HG03354 (cell line): ENCODE measurements around the gene GDAP1L1.
"Not testable (repeated sequence)": the region's sequence is repeated elsewhere in the genome, so short reads cannot be mapped to it uniquely, and the experiment has no call there.

Experiments used
- ATAC-seq: cut with Tn5 transposase; IDR thresholded peaks from one replicate; pipeline ENCODE4 v1.9.1; 2021; ENCODE audit warnings: mild to moderate bottlenecking; ENCODE audit not compliant: unreplicated experiment, poor library complexity, severe bottlenecking

GDAP1L1 gene

DNA sequence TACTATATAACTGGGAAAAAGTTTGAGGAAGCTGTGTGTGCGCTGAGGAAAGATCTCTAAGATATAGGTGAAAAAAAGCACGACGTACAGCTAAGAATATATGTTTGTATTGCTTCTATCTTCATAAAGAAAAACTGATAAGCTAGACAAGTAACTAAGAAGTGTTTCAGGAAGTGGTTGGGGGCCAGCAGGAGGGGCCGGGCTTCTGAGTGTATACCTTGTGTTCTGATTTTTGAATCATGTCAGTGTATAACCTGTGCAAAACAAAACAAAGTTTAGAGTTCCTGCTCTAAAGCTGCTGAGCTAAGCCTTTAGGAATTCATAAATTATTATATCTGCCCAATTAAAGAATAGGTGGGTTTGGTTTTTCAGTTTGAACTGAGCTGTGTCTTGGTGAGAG is 28.7 kb upstream of the GDAP1L1 start:
- no peak for ATAC-seq

DNA sequence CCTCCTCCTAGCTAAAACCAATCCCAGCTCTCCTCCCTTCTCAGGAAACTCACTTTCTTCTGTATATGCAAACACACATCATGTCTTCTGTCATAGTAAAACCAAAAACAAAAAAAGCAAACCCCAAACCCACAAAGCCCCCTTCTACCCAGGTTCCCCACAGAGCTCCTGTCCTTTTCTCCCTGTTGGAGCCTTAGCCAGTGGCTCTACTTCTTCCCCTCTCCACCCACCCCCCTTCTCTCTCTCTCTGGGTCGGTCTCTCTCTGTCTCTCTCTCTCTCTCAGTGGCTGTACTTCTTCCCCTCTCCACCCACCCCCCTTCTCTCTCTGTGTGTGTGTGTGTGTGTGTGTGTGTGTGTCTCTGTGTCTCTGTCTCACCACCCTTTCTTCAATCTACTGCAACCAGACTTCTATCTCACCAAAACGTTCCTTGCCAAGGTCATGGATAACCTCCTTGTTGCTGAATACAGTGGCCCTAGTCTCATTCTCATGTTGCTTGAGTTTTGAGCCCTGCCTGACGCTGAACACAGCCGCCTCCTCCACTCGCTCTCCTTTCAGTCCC is 27.9 kb upstream of the GDAP1L1 start:
- ATAC-seq: no peak

DNA sequence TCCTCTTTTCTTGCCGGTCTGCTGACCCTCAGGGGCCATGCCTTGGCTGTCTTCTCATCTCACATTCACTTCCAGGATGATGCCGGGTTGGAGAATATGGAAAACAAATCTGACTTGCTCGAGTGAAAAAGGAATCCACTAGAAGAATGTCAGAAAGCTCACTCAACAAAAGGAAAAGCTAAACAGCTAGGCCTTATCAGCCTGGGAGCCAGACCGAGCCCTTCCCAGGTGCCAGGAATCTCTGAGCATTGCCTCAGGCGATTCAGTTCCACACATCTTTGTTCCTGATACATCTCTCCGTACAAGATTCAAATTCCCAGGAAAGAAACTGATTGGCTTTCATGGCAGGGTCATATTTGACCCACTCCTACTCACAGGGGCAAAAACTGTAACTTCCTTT is 27.3 kb upstream of the GDAP1L1 start:
- no peak for ATAC-seq

DNA sequence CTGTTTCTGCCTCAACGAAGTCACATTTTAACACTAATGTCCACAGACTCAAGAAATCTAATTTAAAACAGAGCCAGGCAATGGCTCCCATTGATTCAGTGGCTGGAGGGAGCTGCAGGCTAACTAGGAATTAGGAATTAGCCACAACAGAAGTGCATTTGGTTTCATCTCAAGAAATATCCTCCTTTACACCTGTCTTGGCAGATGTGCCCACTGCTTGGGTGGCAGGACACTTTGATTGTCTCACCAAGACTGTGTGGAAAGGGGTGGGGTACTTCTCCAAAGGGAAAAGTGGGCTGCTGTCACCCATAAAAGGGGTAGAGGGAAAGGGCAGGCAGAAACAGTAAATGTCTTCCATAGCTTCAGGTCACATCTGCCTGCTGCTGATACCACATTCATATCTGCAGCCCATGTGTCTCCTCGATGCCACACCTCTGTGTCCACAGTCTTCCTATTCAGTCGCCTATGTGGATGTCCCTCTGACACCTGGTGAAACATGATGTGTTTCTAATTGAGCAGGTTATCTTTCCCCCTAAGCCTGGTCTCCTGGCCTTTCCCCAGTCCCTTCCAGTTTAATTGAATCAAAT is 25.6 kb upstream of the GDAP1L1 start:
- ATAC-seq: no peak

DNA sequence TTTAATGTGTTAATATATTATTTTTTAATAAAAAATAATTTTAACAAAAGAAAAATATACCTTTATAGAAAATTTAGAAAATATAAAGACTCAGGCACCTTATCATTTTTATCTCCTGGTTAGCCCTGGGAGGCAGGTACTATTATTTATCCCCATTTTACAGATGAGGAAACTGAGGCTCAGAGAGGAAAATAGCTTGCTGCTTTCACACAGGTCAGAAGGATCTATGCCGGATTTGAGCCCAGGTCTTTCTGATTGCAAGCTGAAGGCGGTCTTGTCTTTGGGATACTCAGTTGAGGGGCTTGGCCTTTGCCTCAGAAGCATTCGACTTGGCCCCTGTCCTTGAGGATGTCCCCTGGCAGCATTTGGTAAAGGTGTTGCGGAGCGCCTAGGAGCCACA is 25.1 kb upstream of the GDAP1L1 start:
- no peak for ATAC-seq

DNA sequence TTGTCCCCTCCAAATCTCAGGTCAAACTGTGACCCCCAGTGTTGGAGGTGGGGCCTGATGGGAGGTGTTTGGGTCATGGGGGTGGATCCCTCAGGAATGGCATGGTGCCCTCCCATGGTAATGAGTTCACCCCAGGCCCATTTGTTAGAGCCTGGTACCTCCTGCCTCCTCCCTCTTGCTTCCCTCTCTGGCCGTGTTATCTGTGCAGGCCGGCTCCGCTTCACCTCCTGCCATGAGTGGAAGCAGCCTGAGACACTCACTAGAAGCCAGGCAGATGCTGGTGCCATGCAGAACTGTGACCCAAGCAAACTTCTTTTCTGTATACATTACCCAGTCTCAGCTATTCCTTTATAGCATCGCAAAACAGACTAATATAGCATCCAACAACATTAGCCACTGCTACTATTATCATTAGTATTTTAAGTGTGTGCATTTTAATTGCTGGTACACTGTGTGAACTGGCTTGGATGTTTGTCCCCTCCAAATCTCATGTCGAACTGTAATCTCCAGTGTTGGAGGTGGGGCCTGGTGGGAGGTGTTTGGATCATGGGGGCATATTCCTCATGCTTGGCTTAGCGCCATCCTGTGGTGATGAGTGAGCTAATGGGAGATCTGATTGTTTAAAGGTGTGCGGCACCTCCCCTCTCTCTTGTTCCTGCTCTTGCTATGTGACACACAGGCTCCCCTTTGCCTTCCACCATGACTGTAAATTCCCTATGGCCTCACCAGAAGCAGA is 24.3 kb upstream of the GDAP1L1 start:
- ATAC-seq: no peak

DNA sequence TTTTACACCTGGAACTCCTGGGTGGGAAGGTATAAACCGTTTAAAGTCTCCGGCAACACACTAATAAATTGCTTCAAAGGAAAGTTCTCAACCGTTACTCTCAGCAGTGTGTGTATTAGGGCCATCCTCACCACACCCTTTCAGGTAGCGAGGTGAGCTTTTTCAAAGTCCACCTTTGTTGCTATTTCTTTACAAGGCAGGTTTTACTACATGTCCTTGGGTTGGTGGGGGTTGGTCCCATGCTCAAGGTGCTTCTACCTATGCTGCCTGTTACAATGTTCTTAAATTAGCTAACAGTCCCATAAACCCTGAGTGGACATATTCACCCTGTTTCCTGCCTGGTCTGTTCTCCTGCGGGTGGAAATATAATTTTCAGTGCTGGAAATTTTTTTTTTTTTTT is 23.4 kb upstream of the GDAP1L1 start:
- ATAC-seq: no peak

DNA sequence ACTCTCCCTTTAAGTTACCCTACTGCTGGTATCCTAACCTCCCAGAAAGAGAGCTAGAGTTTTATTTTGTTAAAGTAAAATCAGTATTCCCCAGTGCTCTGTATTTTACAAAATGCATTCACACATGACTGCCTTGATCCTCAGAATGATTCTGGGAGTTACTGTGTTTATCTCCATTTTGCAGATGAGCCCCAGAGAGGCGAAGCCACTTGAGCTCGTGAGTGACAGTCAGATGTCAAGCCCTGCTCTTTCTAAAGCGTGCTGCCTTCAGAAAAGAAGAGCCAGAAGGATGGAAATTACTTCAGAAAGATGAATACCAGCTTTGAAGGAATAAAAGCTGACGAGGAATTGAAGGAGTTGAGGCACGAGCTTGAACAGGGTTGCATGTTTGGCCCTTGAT is 22.5 kb upstream of the GDAP1L1 start:
- no peak for ATAC-seq

DNA sequence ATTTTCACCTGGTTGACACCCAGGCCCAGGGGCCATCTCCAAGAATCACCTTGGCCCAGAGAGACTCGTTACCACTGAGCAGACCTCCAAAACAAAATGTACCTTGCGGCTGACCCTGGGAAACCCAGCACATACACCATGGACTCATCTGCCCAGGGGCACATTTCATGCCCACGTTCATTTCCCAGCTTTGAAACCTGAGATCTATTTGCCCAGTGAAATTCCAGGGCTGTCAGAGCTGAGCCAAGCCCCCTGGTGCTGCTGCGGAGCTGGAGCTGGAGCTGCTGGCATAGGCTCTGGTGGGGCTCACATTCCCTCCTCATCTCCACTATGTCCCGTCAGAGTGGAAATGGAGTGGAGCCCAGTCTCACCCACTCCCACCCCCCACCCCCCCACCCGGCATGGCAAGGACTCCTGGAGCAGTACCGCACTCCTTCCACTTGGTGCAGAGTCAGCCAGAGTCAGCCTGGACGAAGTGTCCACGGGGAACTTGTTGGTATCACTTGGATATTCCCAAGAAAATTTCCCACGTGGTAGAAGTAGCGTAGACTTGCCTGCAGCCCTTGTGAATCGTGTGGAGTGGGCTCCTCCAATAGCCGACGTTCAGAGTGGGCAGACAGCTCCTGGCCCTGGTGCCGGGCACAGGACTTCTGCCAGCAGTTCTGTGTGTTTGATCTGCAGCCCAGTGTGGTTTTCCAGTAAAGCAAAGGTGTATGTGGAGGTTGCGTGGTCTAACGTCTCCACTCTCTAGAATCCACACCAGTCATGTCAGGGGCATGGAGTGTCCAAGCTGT is 18.4 kb upstream of the GDAP1L1 start:
- no peak for ATAC-seq

DNA sequence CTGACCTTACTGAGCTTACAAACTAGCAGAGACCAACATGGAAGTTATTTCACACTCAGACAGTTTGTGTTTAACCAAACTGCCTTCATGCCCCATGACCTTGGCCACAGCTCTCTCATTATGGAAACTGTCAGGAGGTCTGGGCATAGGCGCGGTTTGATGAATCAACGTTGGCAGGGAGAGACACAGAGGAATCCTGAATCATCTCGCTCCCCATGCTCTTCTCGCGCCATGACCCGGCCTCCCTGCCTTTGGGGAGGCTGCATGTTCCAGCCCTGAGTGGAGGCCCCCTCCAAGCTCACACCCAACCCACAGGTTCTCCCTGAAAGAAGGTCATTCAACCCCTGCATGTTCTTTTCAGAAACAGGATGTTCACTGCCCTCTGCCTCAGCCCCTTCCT is 15.9 kb upstream of the GDAP1L1 start:
- no peak for ATAC-seq

DNA sequence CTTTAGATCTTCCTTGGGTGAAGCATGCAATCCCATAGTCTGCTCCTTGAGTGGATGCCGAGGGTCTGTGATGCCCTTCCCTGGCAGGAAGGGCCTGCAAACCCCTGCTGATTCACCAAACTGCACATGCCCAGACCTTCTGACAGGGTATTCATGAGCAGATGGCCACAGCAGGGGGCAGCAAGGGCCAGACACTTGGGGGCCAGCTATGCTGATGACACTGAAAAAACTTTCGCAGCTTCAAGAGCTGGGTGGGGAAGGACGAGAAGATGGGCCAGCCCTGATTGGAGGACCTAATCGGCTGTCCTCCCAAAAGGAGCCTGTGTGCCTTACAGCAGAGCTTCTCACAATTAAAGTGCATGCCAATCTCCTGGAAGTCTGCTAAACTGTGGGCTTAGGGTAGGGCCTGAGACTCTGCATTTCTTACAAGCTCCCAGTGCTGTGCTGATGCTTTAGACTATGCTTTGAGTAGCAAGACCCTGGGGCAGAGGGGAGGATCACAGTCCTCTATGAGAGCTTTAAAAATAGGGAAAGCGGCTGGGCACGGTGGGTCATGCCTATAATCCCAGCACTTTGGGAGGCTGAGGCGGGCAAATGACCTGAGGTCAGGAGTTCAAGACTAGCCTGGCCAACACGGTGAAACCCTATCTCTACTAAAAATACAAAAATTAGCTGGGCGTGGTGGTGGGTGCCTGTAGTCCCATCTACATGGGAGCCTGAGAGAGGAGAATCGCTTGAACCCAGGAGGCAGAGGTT is 15.2 kb upstream of the GDAP1L1 start:
- no peak for ATAC-seq

DNA sequence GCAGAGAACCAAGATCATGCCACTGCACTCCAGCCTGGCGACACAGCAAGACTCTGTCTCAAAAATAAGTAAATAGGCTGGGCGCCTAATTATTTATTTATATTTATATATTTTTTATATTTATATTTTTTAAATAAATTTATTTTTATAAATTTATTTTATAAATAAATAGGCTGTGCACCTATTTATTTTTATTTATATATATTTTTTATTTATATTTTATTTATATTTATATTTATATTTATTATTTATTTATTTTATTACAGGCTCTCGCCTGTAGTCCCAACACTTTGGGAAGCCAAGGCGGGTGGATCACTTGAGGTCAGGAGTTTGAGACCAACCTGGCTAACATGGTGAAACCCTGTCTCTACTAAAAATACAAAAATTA is 14.6 kb upstream of the GDAP1L1 start:
- ATAC-seq: not testable (repeated sequence)

DNA sequence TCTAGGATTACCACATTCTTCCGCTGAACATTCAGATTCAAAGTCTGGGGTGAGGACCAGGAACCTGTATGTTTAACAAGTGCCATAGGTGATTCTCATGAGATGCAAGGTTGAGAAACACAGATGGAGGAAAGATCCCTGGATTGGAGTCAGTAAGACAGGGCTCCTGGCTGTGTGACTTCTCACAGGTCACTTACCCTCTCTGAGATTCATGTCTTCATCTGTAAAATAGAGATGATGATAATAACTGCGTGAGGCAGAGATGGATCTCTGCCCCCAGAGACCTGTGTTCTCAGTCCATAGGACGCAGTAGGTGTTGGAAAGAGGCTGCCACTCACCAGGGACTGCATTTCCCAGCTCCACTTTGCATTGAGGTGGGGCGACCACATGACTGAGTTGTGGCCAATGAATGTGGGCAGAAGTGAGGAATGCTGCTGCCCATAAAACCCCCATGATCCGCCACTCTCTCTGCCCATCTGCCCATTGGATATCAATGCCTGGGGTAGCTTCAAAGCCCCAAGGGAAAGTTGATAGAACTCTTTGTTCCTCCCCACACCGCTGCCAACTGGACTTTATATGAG is 13.6 kb upstream of the GDAP1L1 start:
- ATAC-seq: no peak

DNA sequence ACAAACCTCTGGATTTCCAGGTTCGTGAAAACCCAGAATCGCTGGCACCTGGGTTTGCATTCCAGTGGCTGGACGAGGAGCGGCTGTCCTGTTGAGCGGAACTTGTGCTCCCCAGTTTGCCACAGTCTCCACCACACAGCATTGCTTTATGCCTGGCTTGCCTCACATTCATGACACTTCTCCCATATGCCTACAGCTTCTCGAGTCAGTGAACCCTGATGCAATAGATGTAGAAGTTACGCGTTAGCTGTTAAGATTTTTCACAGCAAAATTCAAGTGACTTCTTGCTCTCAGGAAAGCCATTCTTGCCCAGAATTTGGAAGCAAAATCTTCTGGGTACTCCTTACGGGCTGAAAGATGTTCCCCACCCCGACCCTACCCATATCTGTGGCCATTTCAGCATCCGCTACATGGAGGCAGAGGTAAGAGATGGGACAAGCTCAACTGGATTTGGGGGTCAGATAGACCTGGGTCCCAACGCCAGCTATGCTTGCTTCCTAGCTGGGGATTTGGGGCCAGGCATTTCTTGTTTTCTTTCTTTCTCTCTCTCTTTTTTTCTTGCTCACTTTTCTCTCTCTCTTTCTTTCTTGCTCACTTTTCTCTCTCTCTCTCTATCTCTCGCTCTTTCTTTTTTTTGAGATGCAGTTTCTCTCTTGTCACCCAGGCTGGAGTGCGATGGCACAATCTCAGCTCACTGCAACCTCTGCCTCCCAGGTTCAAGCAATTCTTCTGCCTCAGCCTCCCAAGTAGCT is 12.4 kb upstream of the GDAP1L1 start:
- no peak for ATAC-seq

DNA sequence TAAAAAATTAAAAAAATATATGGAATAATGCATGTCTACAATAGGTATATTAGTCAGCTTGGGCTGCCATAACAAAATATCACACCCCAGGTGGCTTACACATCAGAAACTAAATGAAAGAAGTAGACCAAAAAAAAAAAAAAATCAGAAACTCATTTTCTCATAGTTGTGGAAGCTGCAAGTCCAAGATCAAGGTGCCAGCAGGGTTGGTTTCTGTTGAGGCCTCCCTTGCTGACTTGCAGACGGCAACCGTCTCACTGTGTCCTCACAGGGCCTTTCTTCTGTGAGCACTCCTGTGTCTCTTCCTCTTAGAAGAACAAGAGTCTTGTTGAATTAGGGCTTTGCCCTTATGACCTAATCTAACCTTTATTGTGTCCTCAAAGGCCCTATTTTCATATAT is 11.4 kb upstream of the GDAP1L1 start:
- no peak for ATAC-seq

DNA sequence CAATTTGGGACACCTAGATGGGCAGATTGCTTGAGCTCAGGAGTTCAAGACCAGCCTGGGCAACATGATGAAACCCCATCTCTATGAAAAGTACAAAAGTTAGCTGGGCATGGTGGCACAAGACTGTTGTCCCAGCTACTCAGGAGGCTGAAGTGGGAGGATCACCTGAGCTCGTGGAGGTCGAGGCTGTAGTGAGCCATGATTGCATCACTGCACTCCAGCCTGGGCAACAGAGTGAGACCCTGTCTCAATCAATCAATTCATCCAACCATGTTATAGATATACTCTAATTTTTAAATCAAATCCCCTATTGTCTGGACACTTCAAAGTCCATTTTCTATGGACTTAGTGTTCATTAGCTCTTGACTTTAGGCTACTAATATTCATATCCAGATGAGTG is 10.3 kb upstream of the GDAP1L1 start:
- not testable (repeated sequence) for ATAC-seq

DNA sequence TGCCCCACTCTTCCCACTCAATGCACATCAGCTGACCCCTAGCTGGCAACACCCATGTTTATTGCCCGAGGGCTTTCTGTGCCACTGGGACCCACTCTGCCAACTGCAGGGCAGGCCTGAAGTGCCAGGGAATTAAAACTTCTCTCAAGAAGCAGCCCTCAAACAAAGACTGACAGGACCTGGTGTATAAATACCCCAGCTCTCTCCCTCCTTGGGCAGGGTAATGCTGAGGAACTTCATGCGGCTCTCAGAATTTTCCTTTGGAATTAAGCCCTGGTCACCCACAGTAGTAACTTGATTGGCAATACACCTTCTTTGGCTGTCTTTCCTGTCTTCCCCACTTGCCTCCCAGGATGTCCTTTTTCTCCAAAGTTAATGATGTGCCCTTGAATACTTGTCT is 5.3 kb upstream of the GDAP1L1 start:
- no peak for ATAC-seq

DNA sequence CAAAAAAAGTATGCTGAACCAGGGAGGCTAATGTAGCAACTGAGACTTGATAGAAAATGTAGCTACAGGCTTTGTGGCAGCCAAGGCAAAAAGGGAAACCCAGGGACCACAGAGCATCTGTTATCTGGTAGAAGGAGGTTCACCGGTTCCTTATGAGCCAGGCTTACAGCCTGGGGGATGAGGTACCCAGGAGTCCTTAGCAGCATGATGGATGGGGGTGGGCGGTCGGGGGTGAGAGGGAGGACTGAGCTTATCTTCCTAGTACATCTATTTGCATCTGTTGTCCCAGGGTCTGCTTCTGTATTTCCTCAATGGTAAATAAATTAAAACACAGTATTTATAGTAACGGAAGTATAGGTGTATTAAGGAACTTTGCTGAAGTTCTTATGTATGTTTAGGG is 1.1 kb upstream of the GDAP1L1 start:
- ATAC-seq: no peak
